DMS79 treated with DMSO at 0.1 percent for 48 hours (cell line): ENCODE results near the gene WDR59.
"Not testable (repeated sequence)": the region's sequence is repeated elsewhere in the genome, so short reads cannot be mapped to it uniquely, and the experiment has no call there.

Experiments used
- DNase-seq: peaks from one replicate; lab custom pipeline; 2025; lab: John Stamatoyannopoulos, UW

WDR59 gene

DNA sequence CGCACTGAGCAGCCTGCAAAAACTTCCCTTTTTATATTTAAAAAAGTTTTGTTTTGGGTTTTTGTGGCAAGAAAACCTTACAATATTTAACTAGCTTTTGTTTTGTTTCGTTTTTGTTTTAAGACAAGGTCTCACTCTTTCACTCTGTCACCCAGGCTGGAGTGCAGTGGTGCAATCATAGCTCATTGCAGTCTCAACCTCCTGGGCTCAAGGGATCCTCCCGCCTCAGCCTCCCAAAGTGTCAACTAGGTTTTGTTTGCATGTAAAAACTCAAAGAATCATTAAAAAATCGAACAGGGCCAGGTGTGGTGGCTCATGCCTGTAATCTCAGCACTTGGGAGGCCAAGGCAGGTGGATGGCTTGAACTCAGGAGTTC, 132.4 kb downstream of the WDR59 start:
- DNase-seq = no peak

- DNase-seq = no peak
Measured at GRCh38 chr16:74850027-74850426, 134.9 kb downstream of the WDR59 start.

- no peak for DNase-seq
Measured at GRCh38 chr16:74847202-74847601, 137.7 kb downstream of the WDR59 start.

DNA sequence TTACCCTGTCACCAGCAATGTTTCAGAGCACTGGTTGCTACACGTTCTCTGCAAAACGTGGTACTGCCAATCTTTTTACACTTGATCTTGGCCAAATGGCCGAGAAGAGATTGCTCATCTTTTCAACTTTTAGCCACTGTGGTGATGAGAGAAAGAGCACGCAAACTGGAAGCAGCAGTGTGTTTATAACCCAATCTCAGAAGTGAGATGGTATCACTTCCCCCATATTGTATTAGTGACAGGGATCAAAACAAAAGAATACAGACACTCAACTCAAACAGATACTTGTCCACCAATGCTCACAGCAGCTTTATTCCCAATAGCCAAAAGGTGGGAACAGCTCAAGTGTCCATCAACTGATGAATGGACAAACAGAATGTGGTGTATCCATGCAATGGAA, 138.2 kb downstream of the WDR59 start:
- no peak for DNase-seq

- no peak for DNase-seq
Measured at GRCh38 chr16:74844041-74844980, 140.6 kb downstream of the WDR59 start.

- not testable (repeated sequence) for DNase-seq
Measured at GRCh38 chr16:74843381-74844035, 141.4 kb downstream of the WDR59 start.

DNA sequence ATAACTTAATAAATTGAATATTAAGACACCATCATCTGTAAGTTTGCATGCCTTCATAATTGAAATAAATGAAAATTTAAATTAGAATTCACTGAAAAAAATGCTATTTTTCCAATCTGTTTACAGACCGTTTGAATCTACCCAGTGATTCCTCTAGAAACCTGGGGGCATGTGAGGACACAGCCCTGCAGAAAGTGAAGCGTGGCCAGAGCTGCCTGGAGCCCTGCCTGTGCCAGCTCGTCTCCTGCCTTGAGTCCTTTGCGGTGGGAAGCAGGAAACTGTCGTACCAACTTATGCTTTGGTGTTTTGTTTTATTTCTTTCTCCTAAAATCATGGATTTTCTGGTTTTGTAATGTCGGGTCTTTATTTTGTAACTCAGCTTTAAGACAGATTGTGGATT, 142.5 kb downstream of the WDR59 start:
- DNase-seq = no peak

DNA sequence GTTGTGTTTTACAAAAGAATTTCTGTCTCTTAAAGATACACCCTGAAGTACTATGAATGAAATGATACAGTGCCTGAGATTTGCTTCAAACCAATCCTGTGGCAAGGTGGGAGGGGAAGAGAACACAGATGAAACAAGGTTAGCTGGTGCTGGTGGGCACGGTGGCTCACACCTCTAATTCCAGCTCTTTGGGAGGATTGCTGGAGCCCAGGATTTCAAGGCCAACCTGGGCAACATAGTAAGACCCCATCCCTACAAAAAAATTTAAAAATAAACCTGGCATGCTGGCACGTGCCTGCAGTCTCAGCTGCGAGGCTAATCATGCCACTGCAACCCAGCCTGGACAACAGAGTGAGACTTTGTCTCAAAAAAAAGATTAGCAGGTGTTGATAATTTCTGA, 143.0 kb downstream of the WDR59 start:
- no peak for DNase-seq

DNA sequence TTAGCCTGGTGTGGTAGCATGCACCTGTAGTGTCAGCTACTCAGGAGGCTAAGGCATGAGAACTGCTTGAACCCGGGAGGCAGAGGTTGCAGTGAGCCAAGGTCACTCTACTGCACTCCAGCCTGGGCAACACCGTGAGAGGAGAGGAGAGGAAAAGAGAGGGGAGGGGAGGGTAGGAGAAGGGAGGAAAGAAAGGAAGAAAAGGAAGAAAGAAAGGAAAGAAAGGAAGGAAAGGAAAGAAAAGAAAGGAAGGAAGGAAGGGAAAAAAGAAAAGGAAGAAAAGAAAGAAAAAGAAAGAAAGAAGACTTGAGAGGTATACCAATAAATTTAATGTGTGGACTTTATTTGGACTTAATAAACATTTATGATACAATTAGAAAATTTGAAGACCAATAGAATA, 143.5 kb downstream of the WDR59 start:
- no peak for DNase-seq

- DNase-seq = peak; percentile 72
Measured at GRCh38 chr16:74837056-74837455, 147.9 kb downstream of the WDR59 start.

- DNase-seq = no peak
Measured at GRCh38 chr16:74836111-74836671, 148.7 kb downstream of the WDR59 start.

DNA sequence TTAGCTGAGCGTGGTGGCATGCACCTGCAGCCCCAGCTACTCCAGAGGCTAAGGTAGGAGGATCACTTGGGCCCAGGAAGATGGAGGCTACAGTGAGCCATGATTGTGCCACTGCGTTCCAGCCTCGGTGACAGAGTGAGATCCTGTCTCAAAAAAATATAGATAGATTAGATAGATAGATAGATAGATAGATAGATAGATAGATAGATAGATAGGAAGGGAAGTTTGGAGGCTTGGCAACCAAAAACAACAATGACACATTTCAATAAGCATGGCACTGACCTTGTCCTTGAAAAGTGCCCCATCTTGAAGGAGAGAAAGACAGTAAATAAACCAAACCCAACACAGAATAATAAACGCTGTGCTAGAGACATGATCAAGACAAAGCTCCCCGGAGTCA, 152.7 kb downstream of the WDR59 start:
- DNase-seq = no peak

DNA sequence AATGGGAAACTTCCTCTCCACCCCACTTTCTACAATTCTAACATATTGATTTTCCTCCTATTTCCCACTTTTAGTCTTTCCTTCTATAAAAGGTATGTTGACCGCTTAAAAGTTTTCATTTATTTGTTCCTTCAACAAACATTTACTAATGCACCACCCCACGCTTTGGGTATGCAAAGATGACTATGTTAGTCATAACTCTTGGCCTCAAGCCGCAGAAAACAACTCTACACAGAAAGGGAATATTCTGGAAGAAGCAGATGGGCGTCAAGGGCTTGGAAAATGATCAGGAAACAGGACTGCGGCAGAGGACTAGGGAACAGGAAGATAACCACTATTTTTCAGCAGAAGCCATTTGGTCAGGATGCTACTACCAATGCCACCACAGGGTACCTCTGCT, 153.5 kb downstream of the WDR59 start:
- DNase-seq = no peak

DNA sequence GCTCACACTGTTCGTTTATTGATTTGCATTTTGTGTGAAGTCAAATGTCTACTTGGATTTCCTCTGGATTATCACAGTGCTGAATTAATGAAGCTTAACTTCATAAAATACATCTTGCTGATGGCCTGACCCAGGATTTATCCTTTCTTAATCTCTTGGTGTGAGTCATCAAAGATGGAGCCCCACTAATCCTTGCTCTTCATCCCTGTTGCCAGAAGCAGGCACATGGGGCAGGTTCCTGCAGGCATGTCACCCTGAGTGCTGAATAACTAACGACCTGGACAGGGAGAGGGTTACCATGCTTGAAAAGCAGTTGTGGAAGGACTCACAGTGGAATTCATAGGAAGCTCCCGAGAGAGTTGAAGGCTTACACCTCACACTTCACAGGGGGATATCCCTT, 154.3 kb downstream of the WDR59 start:
- no peak for DNase-seq

DNA sequence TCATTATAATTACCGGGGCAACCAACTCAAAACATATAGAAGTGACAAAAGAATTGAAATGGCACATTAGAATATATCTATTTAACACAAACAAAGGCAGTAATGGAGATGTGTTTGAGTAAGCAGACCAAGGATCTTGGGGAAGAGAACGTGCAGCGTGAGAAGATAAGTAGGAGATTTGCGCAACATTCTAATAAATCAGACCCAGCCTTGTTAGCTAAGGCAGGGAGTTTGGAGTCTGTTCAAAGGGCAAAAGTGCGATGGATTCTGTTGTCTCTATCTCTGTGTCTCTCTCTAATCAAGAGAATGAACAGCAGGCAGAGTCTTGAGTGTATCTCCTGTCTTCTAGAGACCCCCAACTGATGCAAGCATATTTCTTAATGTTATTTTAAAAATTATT, 155.3 kb downstream of the WDR59 start:
- DNase-seq = no peak

DNA sequence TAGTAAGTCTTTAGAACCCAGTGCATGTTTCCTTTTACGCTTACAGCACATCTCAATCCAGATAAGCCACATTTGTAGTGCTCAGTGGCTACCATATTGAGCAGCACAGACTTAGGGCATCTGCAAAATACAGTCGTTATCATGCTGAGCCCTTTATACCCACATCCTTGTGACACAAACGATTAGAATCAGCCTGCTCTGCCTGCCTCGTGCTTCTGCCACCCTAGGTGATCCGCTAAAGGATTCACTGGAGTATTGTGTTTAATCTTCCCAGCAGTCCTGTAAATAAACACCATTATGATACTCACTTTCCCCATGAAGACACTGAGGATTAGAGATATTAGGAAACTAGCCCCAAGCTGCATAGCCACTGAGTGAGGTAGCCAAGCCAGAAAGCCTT, 159.0 kb downstream of the WDR59 start:
- no peak for DNase-seq

DNA sequence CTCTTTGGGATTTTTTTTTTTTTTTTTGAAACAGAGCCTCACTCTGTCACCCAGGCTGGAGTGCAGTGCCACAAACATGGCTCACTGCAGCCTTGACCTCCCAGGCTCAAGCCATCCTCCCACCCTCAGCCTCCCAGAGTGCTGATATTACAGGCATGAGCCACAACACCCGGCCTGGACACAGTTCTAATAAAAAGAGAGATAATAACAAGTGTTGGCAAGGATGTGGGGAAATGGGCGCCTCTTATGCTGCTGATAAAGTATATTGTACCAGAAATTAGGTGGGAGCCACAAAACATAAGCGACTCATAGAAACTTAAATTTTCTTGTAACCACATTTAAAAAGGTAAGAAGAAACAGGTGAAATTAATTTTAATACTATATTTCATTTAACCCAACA, 159.9 kb downstream of the WDR59 start:
- no peak for DNase-seq
